ENCODE data around the gene EIF2S1. TPM values are rescaled to one million over a fixed set of nuclear protein-coding genes. Genes with fewer than 3 reads are reported as not detected.

EIF2S1 gene
- total RNA-seq, 1 experiment from 2014 or later = 165 TPM

DNA sequence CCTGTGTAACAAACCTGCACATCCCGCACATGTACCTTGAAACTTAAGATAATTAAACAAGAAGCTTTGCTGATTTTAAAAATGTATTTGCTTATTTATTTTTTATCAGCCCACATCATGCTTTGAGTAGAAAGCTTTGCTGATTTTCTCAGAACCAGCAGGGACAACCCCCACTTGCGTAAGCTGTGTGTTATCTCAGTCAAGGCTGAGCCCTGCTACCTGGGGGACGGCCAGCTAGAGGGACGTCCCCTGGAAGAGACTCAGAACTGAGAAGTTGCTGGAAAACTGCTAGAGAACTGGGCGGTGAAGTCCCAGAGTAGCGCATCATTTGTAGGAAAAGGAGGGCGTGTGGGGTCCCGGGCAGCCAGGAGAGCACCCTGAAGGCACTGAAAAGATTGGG is 56.0 kb downstream of the EIF2S1 start:
- Histone ChIP-seq H2BK120ac (ENCODE audit: low read depth, low read length, poor library complexity, severe bottlenecking) (no peak overlapping the region), H3K4ac (ENCODE audit: low read depth, low read length) (no peak overlapping the region), H3K79me2 (ENCODE audit: insufficient read depth, low read length) (no peaks in the 10 kb centered on the region), H3K9me3 (ENCODE audit: control insufficient read depth, low read depth, low read length) (no peaks in the 10 kb centered on the region), H2BK12ac (ENCODE audit: insufficient read length, low read depth, low read length) (no peak overlapping the region), H2BK20ac (ENCODE audit: low read depth, low read length, poor library complexity, severe bottlenecking) (no peak overlapping the region), H2BK15ac (ENCODE audit: low read depth, low read length) (no peak overlapping the region), H3K18ac (ENCODE audit: insufficient read length, low read depth, low read length) (no peak overlapping the region), H2BK5ac (ENCODE audit: insufficient read length, low read length) (no peak overlapping the region), H3K4me1 (ENCODE audit: insufficient read depth, low read length) (no peaks in the 10 kb centered on the region), H2AK5ac (ENCODE audit: insufficient read length, low read length) (no peak overlapping the region), H3K27me3 (ENCODE audit: insufficient read depth, low read length) (no peaks in the 10 kb centered on the region; the same call in 1 of the 2 replicates), H4K8ac (replicated peaks; ENCODE audit: insufficient read length, low read depth, low read length) (no peak overlapping the region), H3K9ac (ENCODE audit: extremely low read depth, insufficient read length, low read length) (no peak overlapping the region), H4K5ac (ENCODE audit: insufficient read length, low read depth, low read length) (no peak overlapping the region), H3K56ac (ENCODE audit: insufficient read length, low read depth, low read length) (no peak overlapping the region), H3K23me2 (ENCODE audit: insufficient read length, low read depth, low read length, poor library complexity, severe bottlenecking) (no peaks in the 10 kb centered on the region), H4K20me1 (ENCODE audit: control insufficient read depth, insufficient read depth, insufficient read length) (no peaks in the 10 kb centered on the region), H3K14ac (ENCODE audit: insufficient read depth, low read length) (no peak overlapping the region), H2AFZ (ENCODE audit: low read length) (no peak overlapping the region), H3T11ph (ENCODE audit: low read length) (no peak overlapping the region), H3K23ac (ENCODE audit: insufficient read length, low read depth, low read length) (no peak overlapping the region), H3K79me1 (ENCODE audit: insufficient read depth, low read depth, low read length, poor library complexity, severe bottlenecking) (no peaks in the 10 kb centered on the region), H3K27ac (ENCODE audit: insufficient read length, low read depth, low read length) (no peak overlapping the region), H3K4me2 (ENCODE audit: insufficient read depth, insufficient read length, low read length) (no peak overlapping the region), H4K91ac (ENCODE audit: insufficient read length, low read depth, low read length) (no peak overlapping the region)
- no peaks in the 10 kb centered on the region for H3K9me3 Mint-ChIP-seq
- TF ChIP-seq, protein P1, sequence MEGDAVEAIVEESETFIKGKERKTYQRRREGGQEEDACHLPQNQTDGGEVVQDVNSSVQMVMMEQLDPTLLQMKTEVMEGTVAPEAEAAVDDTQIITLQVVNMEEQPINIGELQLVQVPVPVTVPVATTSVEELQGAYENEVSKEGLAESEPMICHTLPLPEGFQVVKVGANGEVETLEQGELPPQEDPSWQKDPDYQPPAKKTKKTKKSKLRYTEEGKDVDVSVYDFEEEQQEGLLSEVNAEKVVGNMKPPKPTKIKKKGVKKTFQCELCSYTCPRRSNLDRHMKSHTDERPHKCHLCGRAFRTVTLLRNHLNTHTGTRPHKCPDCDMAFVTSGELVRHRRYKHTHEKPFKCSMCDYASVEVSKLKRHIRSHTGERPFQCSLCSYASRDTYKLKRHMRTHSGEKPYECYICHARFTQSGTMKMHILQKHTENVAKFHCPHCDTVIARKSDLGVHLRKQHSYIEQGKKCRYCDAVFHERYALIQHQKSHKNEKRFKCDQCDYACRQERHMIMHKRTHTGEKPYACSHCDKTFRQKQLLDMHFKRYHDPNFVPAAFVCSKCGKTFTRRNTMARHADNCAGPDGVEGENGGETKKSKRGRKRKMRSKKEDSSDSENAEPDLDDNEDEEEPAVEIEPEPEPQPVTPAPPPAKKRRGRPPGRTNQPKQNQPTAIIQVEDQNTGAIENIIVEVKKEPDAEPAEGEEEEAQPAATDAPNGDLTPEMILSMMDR (conservative IDR thresholded peaks at IDR 0.05) = no peak
- H3K4me1 Mint-ChIP-seq = peaks cover 3 to 4% of the 10 kb centered on the region in 2 experiments
- H3K27ac Mint-ChIP-seq = no peak overlapping the region
- no peak for DNase-seq
- no peaks in the 10 kb centered on the region for H3K36me3 Mint-ChIP-seq (ENCODE audit: insufficient read depth in 1 of 3, low read depth in 3 of 3)
- no peaks in the 10 kb centered on the region; the same call in 1 of the 2 replicates for H3K27me3 Mint-ChIP-seq (ENCODE audit: low read depth)
- no peak overlapping the region for H3K4me3 Mint-ChIP-seq
- no CpG with 5 or more reads among the region's 8 CpGs for WGBS (ENCODE audit: extremely low coverage, insufficient read length, low lambda C conversion rate)
